CD1c-positive myeloid dendritic cell (primary cell): ENCODE measurements around the gene TLCD3B.
A peak's percentile ranks its signal among the peaks of the same experiment; 100 is the strongest.

Experiments used
- DNase-seq: peaks from one replicate; pipeline ENCODE4 v3.0.0-alpha.2; 2016; ENCODE audit errors: extremely low spot score

TLCD3B gene, protein sequence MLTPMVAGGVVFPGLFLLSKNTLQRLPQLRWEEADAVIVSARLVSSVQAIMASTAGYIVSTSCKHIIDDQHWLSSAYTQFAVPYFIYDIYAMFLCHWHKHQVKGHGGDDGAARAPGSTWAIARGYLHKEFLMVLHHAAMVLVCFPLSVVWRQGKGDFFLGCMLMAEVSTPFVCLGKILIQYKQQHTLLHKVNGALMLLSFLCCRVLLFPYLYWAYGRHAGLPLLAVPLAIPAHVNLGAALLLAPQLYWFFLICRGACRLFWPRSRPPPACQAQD

DNA sequence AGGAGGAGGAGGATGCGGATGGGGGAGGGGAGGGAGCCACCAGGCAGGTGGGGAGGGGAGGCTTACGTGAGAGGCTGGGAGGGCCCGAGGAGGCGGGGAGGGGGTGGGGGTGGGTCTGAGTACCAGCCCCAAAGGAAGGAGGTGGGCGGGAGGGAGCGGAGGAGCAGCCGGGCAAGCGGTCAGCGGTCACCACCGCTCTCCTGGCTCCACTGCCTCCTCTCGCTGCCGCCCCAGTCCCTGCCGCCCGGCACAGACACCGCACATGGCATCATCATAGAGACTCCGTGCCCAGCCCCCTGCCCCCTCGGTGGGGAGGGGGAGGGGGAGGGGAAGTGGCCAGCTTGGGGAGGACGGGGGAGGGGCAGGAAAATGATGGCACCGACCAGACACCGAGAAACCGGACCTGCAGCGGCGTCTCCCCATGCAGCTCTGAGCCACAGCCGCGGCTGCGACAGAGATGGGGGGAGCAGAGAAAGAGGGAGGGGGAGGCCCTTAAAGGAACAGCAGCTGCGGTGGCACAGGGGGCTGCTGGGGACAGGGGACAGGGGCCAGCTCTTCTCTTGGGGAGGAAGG, at the start of gene TLCD3B:
Gene TLCD3B, minus strand, starts transcription at position 431 of the 573 bp plus-strand sequence. CDS start 744 bp downstream, outside the sequence.
- DNase-seq = no peak

DNA sequence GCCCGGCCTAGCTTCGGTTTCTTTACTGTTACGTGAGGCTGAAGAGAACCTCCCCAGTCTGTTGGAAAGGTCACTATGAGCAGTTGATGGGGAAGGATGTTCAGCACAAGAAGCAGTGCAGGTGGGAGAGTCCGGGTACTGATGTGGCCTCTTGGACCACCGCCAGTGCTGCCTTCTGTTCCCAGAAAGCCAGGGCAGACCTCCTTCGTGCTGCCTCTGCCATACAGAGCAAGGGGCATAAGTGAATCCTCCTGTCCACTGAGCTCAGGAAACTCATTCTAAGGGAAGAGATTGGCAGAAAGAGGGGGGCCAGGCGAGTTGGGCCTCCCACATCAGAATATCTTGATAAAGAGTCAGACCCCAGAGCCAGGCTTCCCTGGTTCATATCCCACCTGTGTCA, 48.4 kb upstream of the TLCD3B start:
- DNase-seq = no peak

DNA sequence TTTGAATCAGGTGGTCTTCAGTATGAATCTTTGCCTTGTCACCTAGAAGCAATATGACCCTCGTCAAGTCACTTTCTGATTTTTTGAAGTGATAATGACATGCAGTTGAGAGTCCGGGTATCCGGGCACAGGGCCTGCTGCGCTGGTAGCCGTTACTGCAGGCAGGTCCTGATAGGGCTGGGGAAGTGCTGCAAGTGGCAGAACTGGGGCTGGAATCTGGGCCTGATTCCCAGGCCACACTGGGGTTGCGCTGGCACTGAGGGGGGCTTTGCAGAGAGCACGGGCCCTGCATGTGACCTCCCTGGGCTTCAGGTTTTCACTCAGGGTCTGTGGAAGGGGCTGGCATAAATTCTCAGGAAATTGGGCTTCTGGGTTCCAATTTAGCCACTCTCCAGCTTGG, 47.7 kb upstream of the TLCD3B start:
- DNase-seq = no peak

DNA sequence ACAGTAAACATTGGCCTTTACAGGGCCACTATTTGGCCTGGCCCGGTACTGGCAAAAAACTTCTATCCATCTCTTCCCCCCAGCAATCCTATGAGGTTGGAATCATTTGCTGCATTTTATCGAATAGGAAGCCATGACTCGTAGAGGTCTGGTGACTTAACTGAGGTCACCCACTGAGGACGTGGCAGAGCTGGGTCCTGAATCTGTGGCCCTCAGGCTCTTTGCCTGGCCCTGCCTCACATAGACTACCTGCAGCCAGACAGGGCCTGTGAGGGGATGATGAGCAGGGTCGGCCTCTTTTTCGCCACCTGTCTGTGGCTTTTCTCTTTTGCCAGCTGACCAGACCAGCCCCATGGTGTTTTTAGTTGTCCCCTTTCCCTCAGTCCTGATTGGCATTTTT, 46.6 kb upstream of the TLCD3B start:
- DNase-seq = no peak

DNA sequence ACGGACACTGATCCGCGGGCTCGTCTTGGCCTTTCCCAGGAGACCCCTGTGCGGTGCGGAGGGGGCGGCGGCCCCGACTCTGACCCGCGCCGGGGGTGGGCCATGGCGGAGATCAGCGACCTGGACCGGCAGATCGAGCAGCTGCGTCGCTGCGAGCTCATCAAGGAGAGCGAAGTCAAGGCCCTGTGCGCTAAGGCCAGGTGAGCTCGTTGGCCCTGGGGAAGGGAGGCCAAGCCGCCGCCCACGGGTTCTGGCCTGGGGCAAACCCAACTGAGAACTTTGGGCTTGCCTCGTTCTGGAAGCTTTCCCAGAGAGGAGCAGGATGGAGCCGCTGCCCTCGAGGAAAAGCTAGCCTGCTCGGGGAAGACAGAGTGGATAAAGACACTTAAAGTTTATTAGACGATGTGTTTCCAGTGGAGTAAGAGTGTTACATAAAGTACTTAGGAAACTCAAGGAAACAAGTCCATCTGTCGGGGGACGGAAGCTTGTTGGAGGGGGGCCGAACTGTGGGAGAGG, 45.3 kb upstream of the TLCD3B start:
- DNase-seq = no peak

DNA sequence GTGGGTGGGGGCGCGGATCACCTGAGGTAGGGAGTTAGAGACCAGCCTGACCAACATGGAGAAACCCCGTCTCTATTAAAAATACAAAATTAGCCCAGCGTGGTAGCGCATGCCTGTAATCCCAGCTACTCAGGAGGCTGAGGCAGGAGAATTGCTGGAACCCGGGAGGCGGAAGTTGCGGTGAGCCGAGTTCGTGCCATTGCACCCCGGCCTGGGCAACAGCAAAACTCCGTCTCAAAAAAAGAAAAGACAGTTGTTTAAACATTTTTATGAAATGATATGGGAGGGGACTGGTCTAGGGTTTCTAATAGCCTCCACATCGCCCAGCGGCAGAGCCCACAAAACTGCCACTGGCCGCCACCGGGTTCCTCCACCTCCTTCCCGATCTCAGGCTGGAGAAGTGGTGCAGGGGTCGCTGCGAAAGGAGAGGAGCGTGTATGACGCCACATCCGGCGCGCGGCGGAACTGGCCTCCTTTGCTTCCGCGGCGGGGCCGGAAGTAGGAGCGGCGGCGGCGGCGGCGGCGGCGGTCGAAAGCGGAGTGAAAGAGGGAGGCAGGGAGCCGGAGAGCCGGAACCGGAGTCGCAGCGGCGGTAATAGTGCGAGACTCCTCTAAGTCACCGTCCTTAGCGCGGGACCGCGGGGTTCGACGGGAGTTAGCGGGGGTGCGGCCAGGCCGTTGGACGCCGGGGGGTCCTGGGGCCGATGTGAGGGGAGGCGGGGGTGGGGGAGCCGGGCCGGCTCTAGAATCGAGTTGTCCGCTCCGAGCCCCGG, 44.6 kb upstream of the TLCD3B start, which contains the start of gene PPP4C:
Gene PPP4C, plus strand, starts transcription at position 492 of the 773 bp plus-strand sequence. CDS start 384 bp downstream, outside the sequence.
- peak; percentile 93 for DNase-seq

DNA sequence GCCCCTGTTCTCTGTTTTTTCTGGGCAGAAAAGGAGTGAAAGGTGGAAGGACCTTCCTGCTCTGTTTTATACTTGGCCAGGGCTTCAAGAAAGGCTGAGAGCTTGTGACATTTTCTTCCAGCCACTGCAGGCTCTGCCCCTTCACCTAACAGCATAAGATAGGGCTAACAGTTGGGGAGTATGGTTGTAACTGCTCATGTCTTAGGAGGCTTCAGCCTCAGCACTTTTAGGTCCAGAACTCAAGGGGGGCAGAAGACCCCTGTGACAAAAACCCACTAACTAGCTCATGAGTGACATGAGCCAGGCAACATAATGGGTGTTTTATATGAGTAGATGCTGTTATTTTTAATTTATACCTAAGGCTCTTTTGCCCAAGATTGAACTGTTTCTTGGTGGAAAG, 39.4 kb upstream of the TLCD3B start:
- DNase-seq = no peak

DNA sequence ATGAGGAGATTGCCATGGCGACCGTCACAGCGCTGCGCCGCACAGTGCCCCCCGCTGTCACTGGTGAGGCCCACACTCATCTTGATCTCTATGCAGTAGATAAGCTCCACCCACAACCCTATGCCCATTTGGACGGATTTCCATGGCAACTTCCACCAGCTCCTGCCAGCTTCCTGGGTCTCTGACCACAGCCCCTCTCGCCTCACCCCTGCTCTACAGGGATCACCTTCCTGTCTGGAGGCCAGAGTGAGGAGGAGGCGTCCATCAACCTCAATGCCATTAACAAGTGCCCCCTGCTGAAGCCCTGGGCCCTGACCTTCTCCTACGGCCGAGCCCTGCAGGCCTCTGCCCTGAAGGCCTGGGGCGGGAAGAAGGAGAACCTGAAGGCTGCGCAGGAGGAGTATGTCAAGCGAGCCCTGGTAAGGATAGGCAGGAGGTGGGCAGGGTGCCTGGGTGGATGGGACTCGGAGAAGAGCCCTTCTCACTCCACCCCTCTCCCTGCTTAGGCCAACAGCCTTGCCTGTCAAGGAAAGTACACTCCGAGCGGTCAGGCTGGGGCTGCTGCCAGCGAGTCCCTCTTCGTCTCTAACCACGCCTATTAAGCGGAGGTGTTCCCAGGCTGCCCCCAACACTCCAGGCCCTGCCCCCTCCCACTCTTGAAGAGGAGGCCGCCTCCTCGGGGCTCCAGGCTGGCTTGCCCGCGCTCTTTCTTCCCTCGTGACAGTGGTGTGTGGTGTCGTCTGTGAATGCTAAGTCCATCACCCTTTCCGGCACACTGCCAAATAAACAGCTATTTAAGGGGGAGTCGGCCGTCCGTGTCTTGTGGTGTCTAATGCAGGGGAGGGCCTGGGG, 38.8 kb upstream of the TLCD3B start:
- no peak for DNase-seq

DNA sequence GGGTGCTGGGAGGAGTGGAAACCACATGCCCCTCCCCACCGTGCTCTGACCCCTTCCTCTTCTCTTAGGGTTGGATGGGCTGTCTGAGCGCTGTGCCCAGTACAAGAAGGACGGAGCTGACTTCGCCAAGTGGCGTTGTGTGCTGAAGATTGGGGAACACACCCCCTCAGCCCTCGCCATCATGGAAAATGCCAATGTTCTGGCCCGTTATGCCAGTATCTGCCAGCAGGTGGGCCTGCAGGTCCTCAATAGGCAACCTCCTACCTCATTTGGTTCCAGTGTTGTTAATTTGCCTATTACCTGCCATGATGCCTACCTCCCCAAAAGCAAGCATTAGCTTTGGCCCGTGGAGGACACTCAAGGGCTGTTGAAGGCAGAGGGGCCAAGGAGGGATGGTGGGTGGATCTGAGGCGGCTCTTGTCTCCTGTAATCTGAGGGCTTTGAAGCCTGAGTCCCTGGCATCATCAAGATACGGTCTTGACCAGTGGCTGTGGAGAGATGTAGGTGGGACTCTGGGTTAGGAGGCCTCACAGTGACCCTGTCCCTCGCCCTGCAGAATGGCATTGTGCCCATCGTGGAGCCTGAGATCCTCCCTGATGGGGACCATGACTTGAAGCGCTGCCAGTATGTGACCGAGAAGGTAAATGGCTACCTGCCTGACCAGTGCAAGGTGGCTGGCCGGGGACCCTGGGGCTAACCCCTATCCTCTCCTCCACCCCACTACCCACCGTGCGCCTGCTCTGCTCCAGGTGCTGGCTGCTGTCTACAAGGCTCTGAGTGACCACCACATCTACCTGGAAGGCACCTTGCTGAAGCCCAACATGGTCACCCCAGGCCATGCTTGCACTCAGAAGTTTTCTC, 37.9 kb upstream of the TLCD3B start:
- DNase-seq = peak; percentile 62

DNA sequence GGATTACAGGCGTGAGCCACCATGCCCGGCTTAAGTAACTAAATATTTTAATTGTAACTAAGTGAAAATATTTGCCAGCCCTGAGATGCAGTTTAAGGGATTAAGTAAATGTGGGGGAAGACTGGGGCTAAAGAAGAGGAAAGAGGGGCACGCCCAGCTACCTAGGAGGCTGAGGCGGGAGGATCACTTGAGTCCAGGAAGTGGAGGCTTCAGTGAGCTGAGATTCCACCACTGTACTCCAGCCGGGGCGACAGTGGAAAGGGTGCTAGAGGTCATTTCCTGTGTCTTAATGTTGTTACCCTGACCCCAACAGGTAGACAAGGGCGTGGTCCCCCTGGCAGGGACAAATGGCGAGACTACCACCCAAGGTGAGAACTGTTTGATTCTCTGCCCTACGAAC, 37.3 kb upstream of the TLCD3B start:
- DNase-seq = no peak

DNA sequence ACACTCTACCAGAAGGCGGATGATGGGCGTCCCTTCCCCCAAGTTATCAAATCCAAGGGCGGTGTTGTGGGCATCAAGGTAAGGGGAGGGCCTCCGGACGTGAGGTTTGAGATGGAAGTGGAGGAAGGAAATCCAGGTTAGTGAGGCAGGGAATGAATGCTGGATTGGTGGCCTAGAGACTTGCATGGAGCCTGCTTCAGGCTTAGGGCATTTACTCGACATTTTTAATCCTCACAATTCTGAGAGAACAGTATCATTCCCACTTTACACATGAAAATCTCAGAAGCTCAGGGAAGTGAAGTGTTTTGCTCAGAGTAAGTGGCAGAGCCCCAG, 36.5 kb upstream of the TLCD3B start:
- no peak for DNase-seq

DNA sequence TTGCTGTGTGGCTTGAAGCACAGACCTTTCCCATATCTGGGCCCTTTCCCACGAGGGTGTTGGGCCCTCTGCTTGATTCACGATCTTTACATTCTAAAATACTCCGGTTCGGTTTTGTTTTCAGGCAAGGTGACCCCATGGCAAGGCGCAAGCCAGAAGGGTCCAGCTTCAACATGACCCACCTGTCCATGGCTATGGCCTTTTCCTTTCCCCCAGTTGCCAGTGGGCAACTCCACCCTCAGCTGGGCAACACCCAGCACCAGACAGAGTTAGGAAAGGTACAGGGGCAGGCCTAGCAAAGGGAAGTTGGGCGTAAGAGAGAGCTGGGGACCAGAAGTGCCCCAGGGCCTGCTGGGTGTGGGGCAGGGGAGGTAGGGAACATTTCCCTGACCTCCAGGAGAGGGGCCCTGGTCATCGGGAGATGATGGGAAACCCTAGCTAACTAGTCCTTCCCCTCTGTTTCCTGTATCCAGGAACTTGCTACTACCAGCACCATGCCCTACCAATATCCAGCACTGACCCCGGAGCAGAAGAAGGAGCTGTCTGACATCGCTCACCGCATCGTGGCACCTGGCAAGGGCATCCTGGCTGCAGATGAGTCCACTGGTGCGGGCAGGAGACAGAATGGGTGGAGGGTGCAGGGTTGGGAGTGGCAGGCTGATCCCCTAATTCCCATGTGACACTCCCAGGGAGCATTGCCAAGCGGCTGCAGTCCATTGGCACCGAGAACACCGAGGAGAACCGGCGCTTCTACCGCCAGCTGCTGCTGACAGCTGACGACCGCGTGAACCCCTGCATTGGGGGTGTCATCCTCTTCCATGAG, 35.9 kb upstream of the TLCD3B start:
- peak; percentile 35 for DNase-seq

DNA sequence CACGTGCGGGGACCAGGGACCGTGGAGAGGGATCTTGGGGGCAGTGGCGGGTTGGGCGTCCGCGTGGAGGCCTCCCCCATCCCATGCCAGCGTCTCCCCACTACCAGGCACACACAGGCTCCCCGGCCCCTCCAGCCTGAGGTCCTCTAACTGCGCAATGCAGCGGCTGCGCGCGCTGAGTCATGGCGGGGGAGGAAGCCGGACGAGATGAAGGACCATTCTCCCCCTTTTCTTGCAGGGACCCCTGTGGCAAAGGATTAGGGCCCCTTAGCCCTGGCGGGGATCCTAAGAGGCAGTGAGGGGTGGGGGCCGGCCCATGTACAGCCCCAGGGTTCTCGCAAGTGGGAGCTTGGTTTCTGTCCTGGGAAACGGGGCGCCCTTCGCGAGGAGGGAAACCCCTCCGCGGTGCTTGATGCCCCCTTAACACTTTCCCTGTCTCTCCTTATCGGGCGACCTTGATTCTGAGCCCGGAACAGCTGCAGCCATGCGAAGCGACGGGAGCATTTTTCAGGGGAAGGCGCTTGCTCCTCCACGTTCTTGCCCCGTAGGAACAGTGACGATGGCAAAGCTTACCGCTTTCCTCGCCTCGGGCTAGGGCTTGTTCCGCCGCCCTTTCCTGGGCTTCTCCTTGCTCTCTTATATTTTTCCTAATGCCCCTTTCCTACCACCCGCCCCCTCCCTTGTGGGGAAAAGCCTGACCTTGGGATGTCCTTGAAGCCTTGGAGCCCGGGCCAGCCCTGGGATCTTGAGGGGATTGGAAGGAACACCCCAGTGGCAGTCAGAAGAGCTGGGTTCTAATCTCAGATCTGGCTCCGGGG, 35.1 kb upstream of the TLCD3B start:
- DNase-seq = peak; percentile 69

DNA sequence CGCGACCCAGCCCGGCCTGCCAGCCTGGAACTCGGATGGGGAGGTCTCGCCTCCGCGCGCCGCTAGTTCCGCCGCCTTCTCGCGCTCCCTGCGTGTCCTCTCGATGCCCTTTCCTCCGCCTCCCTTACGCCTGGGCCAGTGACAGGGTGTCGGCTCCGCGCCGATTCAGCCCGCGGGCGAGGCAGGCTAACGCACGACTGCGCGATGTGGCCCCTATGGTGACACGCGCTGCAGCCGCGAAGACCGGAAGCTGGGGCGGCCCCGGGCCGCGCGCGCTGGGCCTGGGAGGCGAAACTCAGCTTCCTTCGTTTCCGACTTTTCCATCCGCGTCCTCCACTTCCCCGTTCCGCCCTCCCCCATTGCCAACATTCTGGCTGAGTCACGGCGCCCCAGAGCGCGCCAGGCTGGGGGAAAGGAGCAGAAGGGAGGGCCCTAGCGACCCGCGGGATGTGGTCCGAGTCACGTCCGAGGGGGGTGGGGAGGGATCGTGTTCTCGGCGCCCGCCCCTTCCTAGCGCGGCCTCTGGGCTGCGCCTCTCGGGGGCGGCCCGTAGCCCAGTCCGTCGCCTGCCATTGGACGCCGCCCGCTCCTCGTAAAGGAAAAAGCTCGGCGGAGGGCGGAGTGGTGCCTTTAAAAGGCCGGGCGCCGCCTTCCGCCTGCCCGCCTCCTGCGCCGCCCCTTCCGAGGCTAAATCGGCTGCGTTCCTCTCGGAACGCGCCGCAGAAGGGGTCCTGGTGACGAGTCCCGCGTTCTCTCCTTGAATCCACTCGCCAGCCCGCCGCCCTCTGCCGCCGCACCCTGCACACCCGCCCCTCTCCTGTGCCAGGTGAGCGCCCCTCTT, 34.3 kb upstream of the TLCD3B start, which contains the start of gene ALDOA:
Gene ALDOA, plus strand, starts transcription at position 659 of the 841 bp plus-strand sequence. CDS start 1,138 bp downstream, outside the sequence.
- peak; percentile 98 for DNase-seq

DNA sequence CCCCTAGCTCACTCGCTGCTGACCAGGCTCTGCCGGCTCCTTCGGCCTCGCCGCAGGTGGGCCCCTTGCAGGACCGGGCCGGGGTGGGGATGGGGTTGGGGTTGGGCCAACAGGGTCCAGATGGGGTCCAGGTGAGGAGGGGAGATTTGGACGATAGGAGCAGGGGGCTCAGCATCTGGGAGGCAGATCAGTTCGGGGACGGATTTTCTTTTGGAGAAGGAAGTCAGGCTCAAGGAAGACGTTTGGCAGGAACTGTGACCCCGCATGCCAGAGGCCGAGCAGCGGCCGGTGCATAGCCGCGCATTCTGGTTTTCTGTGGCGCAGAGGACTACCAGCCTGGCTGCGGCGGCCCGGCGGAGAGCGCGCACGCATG, 33.6 kb upstream of the TLCD3B start:
- no peak for DNase-seq

DNA sequence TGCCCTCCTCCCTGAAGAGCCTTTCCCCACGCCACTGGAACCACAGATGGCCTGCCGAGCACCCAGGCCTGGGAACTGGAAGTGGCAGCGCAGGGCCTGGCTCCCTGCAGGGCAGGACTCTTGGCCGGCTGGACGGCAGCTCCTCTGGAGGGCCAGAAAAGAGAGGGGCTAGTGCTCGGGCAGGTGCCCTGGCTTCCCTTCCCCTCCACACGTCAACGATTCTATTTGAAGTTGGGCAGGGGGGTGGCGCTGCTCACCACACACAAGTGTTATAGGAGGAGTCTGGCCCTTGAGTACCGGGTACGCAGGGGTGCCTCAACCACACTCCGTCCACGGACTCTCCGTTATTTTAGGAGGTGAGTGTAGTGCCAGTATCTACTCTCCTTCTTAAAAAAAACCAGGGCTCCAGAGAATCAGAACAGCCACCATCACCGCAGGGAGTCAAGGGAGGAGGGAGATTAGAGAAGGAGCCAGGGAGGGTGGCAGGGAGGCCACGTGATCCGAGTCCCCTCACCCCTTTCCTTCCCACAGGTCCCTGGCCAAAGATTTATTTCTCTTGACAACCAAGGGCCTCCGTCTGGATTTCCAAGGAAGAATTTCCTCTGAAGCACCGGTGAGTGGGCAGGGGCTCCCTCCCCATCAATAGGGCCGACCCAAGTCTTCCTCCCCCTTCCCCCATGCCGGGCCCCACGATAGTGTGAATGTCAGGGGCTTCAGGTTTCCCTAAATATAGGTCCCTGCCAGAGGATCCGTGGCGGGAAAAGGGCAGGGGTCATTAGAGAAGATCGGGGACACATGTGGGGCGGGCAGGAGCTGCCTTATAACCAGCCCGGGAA, 33.0 kb upstream of the TLCD3B start:
- peak; percentile 45 for DNase-seq

DNA sequence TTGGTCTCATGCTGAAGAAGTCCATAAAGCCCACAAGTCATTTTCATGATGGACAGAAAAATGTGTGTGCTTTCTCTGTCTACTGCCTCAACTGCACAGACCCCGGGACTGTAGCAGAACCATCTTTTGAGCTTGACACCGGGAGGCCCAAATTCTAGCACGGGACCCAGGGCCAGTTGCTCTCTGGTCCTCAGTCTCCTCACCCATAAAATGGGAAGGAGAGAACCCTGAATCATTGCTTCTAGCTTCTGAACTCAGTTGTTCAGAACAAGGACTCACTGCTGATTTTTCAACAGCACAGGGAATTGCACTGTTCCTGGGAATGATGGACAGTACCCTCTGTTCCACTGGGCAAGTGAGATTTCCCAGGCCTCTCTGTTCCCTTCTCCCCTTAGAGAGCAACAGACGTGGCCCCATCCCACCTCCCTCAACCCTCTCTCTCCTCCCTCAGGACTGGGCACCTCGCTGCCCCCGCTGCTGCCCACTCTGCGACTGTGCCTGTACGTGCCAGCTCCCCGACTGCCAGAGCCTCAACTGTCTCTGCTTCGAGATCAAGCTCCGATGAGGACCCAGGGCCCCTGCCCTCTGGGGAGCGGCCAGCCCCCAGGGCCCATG, 32.3 kb upstream of the TLCD3B start:
- no peak for DNase-seq
